Panc1 (cell line): Measurements from ENCODE around the gene ICAM2. TPM values are rescaled to one million over a fixed set of nuclear protein-coding genes. Genes with fewer than 3 reads are reported as not detected.

Experiments used
- ATAC-seq: fragments of 200-7000 bp; cut with Tn5 transposase; 2 replicates; pipeline ENCODE4 v1.9.1; 2020; ENCODE audit warnings: mild to moderate bottlenecking, moderate library complexity
- BruUV-seq: library from RNA; stranded (reverse); fragments of 400-500 nt; replicated peaks from 2 replicates; lab custom pipeline; 2021; lab: Mats Ljungman, UMichigan
- CTCF ChIA-PET: fragments of 300-600 bp; sonication (Branson Sonifier 250); formaldehyde crosslinking; loops from one replicate; lab custom pipeline; 2022; ENCODE audit warnings: antibody characterized with exemption; lab: Charles Lee
- POLR2A ChIA-PET: fragments of 300-600 bp; sonication (Branson Sonifier 250); formaldehyde crosslinking; loops from one replicate; lab custom pipeline; 2022; ENCODE audit warnings: antibody characterized with exemption; lab: Charles Lee
- DNase-seq: peaks from one replicate; pipeline ENCODE4 v3.0.0-alpha.2; 2010; ENCODE audit warnings: low read depth, low spot score
- H3K27ac ChIP-seq: 2 replicates; pipeline ENCODE4 v1.5.1; 2011; ENCODE audit warnings: mild to moderate bottlenecking, low read length, inconsistent platforms
- H3K27me3 ChIP-seq: fragments of 200-500 bp; sonication (Bioruptor generic); 2 replicates; pipeline ENCODE4 v1.6.0; 2014; ENCODE audit warnings: low read length, inconsistent platforms; ENCODE audit not compliant: control insufficient read depth, insufficient read depth
- H3K36me3 ChIP-seq: fragments of 200-500 bp; sonication (Bioruptor generic); 2 replicates; pipeline ENCODE4 v1.5.1; 2014; ENCODE audit warnings: inconsistent platforms, mild to moderate bottlenecking, low read length, moderate library complexity; ENCODE audit not compliant: control insufficient read depth, insufficient read depth
- H3K4me1 ChIP-seq: 2 replicates; pipeline ENCODE4 v1.5.1; 2011; ENCODE audit warnings: inconsistent platforms, mild to moderate bottlenecking, low read length, moderate library complexity; ENCODE audit not compliant: control insufficient read depth, insufficient read depth
- H3K4me3 ChIP-seq, 2 experiments: 2 replicates each; pipeline ENCODE4 v1.5.1; 2011 to 2012; ENCODE audit warnings: low read depth in 2 of 2, low read length in 2 of 2, mild to moderate bottlenecking in 2 of 2, inconsistent platforms in 1 of 2, moderate library complexity in 1 of 2
- H3K9me3 ChIP-seq: fragments of 200-500 bp; sonication (Bioruptor generic); 2 replicates; pipeline ENCODE4 v1.5.1; 2014; ENCODE audit warnings: low read depth, mild to moderate bottlenecking, inconsistent platforms, low read length, moderate library complexity; ENCODE audit not compliant: control insufficient read depth, insufficient read depth
- POLR2AphosphoS5 ChIP-seq: IDR thresholded peaks from 2 replicates; pipeline ENCODE4 v1.6.1; 2012; ENCODE audit warnings: mild to moderate bottlenecking, low read depth, low read length, moderate library complexity
- SIN3A ChIP-seq: IDR thresholded peaks from 2 replicates; pipeline ENCODE4 v1.6.1; 2012; ENCODE audit warnings: low read depth, mild to moderate bottlenecking, low read length, moderate library complexity, borderline replicate concordance; ENCODE audit not compliant: insufficient read depth
- TCF7L2 ChIP-seq: IDR thresholded peaks from 2 replicates; pipeline ENCODE4 v1.6.1; 2011; ENCODE audit warnings: mild to moderate bottlenecking, low read depth, low read length, inconsistent platforms
- in situ Hi-C: cut with HindIII; loops from 2 replicates; pipeline ENCODE4 v1.10.0; 2016; ENCODE audit warnings: low sequenced_read_pairs, low pct_unique_long_range_greater_than_20kb
- intact Hi-C: fragments of 100-400 bp; cut with micrococcal nuclease; formaldehyde crosslinking; loops from one replicate; pipeline ENCODE4 v1.10.0; 2022; ENCODE audit not compliant: unreplicated experiment
- total RNA-seq: library from RNA; stranded (reverse); gene quantifications from one replicate; pipeline ENCODE4 v1.2.1, GENCODE V29; 2021; ENCODE audit not compliant: unreplicated experiment
- TF ChIP-seq, protein P1 (sequence below): fragments of 450-650 bp; IDR thresholded peaks from 2 replicates; pipeline ENCODE4 v1.5.1; 2017; ENCODE audit warnings: mild to moderate bottlenecking
- TF ChIP-seq, protein P2 (sequence below), 2 experiments: IDR thresholded peaks; 2 replicates each; pipeline ENCODE4 v1.6.1; 2011 to 2012; ENCODE audit warnings: low read depth in 2 of 2, control low read depth in 1 of 2, low read length in 1 of 2, mild to moderate bottlenecking in 1 of 2, moderate library complexity in 1 of 2; ENCODE audit not compliant: insufficient read depth in 1 of 2

ICAM2 gene
- total RNA-seq, 1 experiment from 2014 or later, result 0.33 TPM

DNA sequence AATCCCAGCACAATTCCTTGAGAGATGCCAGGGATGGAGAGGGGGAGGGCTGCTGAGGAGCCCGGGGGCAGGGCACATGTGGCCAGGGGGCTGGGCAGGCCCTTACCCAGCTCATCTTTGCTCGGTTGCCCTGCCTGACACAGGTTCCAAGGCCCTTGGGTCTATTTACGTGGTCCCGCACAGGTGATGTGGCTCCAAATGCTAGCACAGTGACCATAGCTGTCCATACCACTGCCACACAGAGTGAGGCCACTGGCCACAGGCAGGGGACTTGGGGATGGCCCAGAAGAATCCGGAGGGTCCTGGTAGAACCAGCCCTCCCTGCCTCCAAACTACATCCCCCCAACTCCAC lies 32.3 kb downstream of the ICAM2 start:
- DNase-seq, result no peak
- BruUV-seq, result no TSS peak
- in situ Hi-C loops, result no loop called here
- Histone ChIP-seq H3K9me3 (no peaks in the 10 kb centered on the region), H3K27ac (no peak overlapping the region), H3K27me3 (no peaks in the 10 kb centered on the region; the same call in 1 of the 2 replicates), H3K36me3 (no peaks in the 10 kb centered on the region), H3K4me3 (no peak overlapping the region), H3K4me1 (no peaks in the 10 kb centered on the region)
- no peak for ATAC-seq
- CTCF ChIA-PET, result interaction anchor here (0.6 kb wide), 1 partner anchor 69 kb away, joined by 4 read pairs; no protein-coding TSS in a partner anchor
- TF ChIP-seq POLR2AphosphoS5 (no peak), TCF7L2 (no peak), SIN3A (no peak)
- TF ChIP-seq, protein P1, sequence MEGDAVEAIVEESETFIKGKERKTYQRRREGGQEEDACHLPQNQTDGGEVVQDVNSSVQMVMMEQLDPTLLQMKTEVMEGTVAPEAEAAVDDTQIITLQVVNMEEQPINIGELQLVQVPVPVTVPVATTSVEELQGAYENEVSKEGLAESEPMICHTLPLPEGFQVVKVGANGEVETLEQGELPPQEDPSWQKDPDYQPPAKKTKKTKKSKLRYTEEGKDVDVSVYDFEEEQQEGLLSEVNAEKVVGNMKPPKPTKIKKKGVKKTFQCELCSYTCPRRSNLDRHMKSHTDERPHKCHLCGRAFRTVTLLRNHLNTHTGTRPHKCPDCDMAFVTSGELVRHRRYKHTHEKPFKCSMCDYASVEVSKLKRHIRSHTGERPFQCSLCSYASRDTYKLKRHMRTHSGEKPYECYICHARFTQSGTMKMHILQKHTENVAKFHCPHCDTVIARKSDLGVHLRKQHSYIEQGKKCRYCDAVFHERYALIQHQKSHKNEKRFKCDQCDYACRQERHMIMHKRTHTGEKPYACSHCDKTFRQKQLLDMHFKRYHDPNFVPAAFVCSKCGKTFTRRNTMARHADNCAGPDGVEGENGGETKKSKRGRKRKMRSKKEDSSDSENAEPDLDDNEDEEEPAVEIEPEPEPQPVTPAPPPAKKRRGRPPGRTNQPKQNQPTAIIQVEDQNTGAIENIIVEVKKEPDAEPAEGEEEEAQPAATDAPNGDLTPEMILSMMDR, result no peak
- TF ChIP-seq, protein P2, sequence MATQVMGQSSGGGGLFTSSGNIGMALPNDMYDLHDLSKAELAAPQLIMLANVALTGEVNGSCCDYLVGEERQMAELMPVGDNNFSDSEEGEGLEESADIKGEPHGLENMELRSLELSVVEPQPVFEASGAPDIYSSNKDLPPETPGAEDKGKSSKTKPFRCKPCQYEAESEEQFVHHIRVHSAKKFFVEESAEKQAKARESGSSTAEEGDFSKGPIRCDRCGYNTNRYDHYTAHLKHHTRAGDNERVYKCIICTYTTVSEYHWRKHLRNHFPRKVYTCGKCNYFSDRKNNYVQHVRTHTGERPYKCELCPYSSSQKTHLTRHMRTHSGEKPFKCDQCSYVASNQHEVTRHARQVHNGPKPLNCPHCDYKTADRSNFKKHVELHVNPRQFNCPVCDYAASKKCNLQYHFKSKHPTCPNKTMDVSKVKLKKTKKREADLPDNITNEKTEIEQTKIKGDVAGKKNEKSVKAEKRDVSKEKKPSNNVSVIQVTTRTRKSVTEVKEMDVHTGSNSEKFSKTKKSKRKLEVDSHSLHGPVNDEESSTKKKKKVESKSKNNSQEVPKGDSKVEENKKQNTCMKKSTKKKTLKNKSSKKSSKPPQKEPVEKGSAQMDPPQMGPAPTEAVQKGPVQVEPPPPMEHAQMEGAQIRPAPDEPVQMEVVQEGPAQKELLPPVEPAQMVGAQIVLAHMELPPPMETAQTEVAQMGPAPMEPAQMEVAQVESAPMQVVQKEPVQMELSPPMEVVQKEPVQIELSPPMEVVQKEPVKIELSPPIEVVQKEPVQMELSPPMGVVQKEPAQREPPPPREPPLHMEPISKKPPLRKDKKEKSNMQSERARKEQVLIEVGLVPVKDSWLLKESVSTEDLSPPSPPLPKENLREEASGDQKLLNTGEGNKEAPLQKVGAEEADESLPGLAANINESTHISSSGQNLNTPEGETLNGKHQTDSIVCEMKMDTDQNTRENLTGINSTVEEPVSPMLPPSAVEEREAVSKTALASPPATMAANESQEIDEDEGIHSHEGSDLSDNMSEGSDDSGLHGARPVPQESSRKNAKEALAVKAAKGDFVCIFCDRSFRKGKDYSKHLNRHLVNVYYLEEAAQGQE (IDR thresholded peaks at IDR 0.05; ENCODE audit: insufficient read depth in 1 of 2, low read depth in 2 of 2, low read length in 1 of 2), result no peak
- intact Hi-C loops, result no loop called here
- POLR2A ChIA-PET, result no interaction called here

DNA sequence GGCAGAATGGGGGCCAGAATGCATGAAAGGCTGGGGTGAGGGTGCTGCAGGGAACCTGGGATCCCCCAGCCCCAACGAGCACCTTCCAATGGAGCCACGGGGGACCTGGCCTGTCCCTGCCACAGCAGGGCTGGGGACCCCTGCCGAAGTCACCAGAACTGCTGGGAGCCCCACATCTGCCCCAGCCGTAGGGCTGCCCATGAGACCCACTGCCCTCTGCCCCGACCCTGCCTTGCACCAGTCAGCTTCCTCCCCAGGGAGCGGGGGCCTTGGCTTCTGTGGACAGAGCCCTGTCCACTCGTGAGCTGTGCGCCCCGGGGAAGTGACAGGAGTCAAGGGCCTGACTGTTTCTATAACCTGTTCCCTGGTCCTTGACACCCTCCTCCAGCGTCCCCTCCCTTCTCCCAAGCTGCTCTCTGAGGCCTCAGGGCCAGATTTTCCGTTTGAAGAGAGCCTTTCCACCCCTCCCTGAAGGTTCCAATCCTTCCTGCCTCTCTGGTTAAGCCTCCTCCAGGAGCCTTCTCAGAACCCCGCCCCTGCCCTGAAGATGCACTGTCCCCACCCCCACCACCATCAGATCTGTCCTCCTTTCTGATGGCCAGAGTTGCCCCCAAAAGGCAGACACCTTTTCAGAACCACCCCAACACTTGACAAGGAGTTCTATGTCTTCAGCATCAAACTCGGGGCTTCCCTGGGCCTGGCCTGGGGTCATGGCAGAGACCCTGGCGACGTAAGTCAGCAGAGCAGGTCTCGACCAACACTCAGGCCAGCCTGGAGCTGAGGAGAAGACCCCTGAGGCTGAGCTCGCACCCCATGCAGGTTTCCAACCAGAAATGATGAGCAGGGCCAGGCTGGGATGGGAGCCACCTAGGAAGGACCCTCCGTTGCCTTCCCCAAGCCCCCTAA lies 33.0 kb downstream of the ICAM2 start:
- DNase-seq, result no peak
- Histone ChIP-seq H3K27me3 (no peaks in the 10 kb centered on the region), H3K9me3 (no peaks in the 10 kb centered on the region), H3K27ac (no peak overlapping the region), H3K4me3 (no peak overlapping the region), H3K36me3 (no peaks in the 10 kb centered on the region), H3K4me1 (no peaks in the 10 kb centered on the region)
- ATAC-seq, result no peak
- BruUV-seq, result no TSS peak
- ChIA-PET POLR2A (no interaction called here), CTCF (interaction anchor here (0.6 kb wide), 1 partner anchor 68 kb away, joined by 4 read pairs; no protein-coding TSS in a partner anchor)
- TF ChIP-seq SIN3A (no peak), POLR2AphosphoS5 (no peak), TCF7L2 (no peak)
- TF ChIP-seq, protein P2 (IDR thresholded peaks at IDR 0.05; ENCODE audit: insufficient read depth in 1 of 2, low read depth in 2 of 2, low read length in 1 of 2), result no peak
- TF ChIP-seq, protein P1, result no peak
- intact Hi-C loops, result no loop called here
- in situ Hi-C loops, result no loop called here
